GM12865 (cell line): Measurements from ENCODE around the gene MOGAT3.
"Not testable (repeated sequence)": the region's sequence is repeated elsewhere in the genome, so short reads cannot be mapped to it uniquely, and the experiment has no call there.

Experiments
- DNase-seq: peaks from one replicate; pipeline ENCODE4 v3.0.0; 2010; ENCODE audit warnings: low read depth
- H3K4me3 ChIP-seq: 2 replicates; pipeline ENCODE4 v1.5.1; 2011; ENCODE audit warnings: mild to moderate bottlenecking, low read depth, low read length, control low read depth
- CTCF ChIP-seq: IDR thresholded peaks from 2 replicates; pipeline ENCODE4 v1.5.1; 2011; ENCODE audit warnings: low read length, control low read depth, low read depth, inconsistent platforms; ENCODE audit not compliant: insufficient read depth; ENCODE audit errors: missing control alignments

Gene MOGAT3

GRCh38 chr7:101201695-101202602 lies 1.1 kb upstream of the MOGAT3 start:
- H3K4me3 ChIP-seq = no peak overlapping the region
- no peak for TF ChIP-seq CTCF
- DNase-seq = no peak

- TF ChIP-seq CTCF = no peak
- no peak overlapping the region for H3K4me3 ChIP-seq
- no peak for DNase-seq
Measured at GRCh38 chr7:101200504-101200861, 353 bp downstream of the MOGAT3 start.

GRCh38 chr7:101199522-101199921 lies 1.3 kb downstream of the MOGAT3 start:
- not testable (repeated sequence) for DNase-seq, H3K4me3 ChIP-seq

GRCh38 chr7:101198476-101198875 lies 2.4 kb downstream of the MOGAT3 start:
- no peak for DNase-seq
- no peak overlapping the region for H3K4me3 ChIP-seq
- TF ChIP-seq CTCF = no peak

- DNase-seq = no peak
- no peak for TF ChIP-seq CTCF
- no peak overlapping the region for H3K4me3 ChIP-seq
Measured at GRCh38 chr7:101197991-101198390, 2.8 kb downstream of the MOGAT3 start.

- TF ChIP-seq CTCF = no peak
- DNase-seq = no peak
- H3K4me3 ChIP-seq = no peak overlapping the region
Measured at GRCh38 chr7:101195884-101196283, 5.0 kb downstream of the MOGAT3 start.

GRCh38 chr7:101189109-101189508 lies 11.7 kb downstream of the MOGAT3 start:
- no peak for DNase-seq
- no peak overlapping the region for H3K4me3 ChIP-seq
- no peak for TF ChIP-seq CTCF
